ENCODE data around the gene AQR. TPM values are rescaled to one million over a fixed set of nuclear protein-coding genes. Genes with fewer than 3 reads are reported as not detected.

The AQR gene
- total and polyA plus RNA-seq, 10 of the 15 experiments (the other 5 are each of a cell fraction or from before 2014, with no cell fraction given): 18.2 to 53.5 (median 32.6) TPM

GRCh38 chr15:35003928-35004327 lies 34.4 kb upstream of the AQR start:
- Histone ChIP-seq H4K20me1 (ENCODE audit: control insufficient read depth, insufficient read depth) (no peaks in the 10 kb centered on the region), H2AFZ (ENCODE audit: control insufficient read depth, low read depth, low read length) (no peak overlapping the region), H3K4me2 (ENCODE audit: control insufficient read depth, insufficient read depth) (no peak overlapping the region), H3K27me3 (replicated peaks in 1 of 2; ENCODE audit: control insufficient read depth in 2 of 2, insufficient read depth in 2 of 2, low read length in 1 of 2) (no peaks in the 10 kb centered on the region), H3K9ac (ENCODE audit: control insufficient read depth, insufficient read depth, low read length) (no peak overlapping the region), H3K36me3 (ENCODE audit: control insufficient read depth in 2 of 2, insufficient read depth in 2 of 2, low read length in 1 of 2) (no peaks in the 10 kb centered on the region), H3K79me2 (ENCODE audit: control insufficient read depth, insufficient read depth, low read length) (no peaks in the 10 kb centered on the region), H3K9me3 (replicated peaks; ENCODE audit: control insufficient read depth, insufficient read depth, low read length) (no peaks in the 10 kb centered on the region), H3K4me3 (no peak overlapping the region), H3K27ac (ENCODE audit: control insufficient read depth, insufficient read depth) (no peak overlapping the region), H3K4me1 (ENCODE audit: control insufficient read depth, insufficient read depth, low read length) (no peaks in the 10 kb centered on the region)
- FAIRE-seq (no peak), DNase-seq (ENCODE audit: low read depth, low spot score) (no peak), ATAC-seq (no peak)
- TF ChIP-seq PBX3 (IDR thresholded peaks at IDR 0.05; ENCODE audit: insufficient replicate concordance, low read depth, low read length) (no peak), ETV6 (conservative IDR thresholded peaks at IDR 0.05 in 1 of 2, IDR thresholded peaks at IDR 0.05 in 1 of 2; ENCODE audit: borderline replicate concordance in 1 of 2, low read depth in 1 of 2) (no peak), NR2C1 (IDR thresholded peaks at IDR 0.05) (no peak), GABPA (IDR thresholded peaks at IDR 0.05; ENCODE audit: low read depth) (no peak), IRF5 (IDR thresholded peaks at IDR 0.05; ENCODE audit: borderline replicate concordance) (no peak), TARDBP (IDR thresholded peaks at IDR 0.05; ENCODE audit: borderline replicate concordance) (no peak), ESRRA (IDR thresholded peaks at IDR 0.05; ENCODE audit: low read length) (no peak), MTA3 (IDR thresholded peaks at IDR 0.05; ENCODE audit: borderline replicate concordance, low read length) (no peak), JUND (IDR thresholded peaks at IDR 0.05; ENCODE audit: low read depth, low read length) (no peak), RB1 (IDR thresholded peaks at IDR 0.05; ENCODE audit: borderline replicate concordance) (no peak), RCOR1 (conservative IDR thresholded peaks at IDR 0.05; ENCODE audit: low read depth, low read length) (no peak), ZNF687 (IDR thresholded peaks at IDR 0.05) (no peak), ELK1 (IDR thresholded peaks at IDR 0.05; ENCODE audit: low read depth, low read length) (no peak), SPI1 (IDR thresholded peaks at IDR 0.05; ENCODE audit: borderline replicate concordance, insufficient read depth, low read depth, low read length) (no peak), CREM (IDR thresholded peaks at IDR 0.05; ENCODE audit: low read depth) (no peak)
- TF ChIP-seq, protein P1, sequence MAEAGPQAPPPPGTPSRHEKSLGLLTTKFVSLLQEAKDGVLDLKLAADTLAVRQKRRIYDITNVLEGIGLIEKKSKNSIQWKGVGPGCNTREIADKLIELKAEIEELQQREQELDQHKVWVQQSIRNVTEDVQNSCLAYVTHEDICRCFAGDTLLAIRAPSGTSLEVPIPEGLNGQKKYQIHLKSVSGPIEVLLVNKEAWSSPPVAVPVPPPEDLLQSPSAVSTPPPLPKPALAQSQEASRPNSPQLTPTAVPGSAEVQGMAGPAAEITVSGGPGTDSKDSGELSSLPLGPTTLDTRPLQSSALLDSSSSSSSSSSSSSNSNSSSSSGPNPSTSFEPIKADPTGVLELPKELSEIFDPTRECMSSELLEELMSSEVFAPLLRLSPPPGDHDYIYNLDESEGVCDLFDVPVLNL (IDR thresholded peaks at IDR 0.05; ENCODE audit: low read depth, low read length): no peak
- RAD21 ChIA-PET (ENCODE audit: unreplicated experiment): no interaction called here
- BruUV-seq (replicated peaks): no TSS peak
- POLR2A ChIA-PET: no interaction called here
- in situ Hi-C loops (cut with MboI) (no loop called here), intact Hi-C loops (cut with micrococcal nuclease; ENCODE audit: unreplicated experiment) (no loop called here)
- WGBS (ENCODE audit: insufficient coverage, insufficient replicate concordance, low lambda C conversion rate, missing lambda C conversion rate): 61% methylated on average over 3 of the region's 3 CpGs
- CTCF ChIA-PET: interaction anchor here (0.9 kb wide), 1 partner anchor 12 kb away, joined by 3 read pairs; no protein-coding TSS in a partner anchor
- SMC1A ChIA-PET (ENCODE audit: uncharacterized antibody, unreplicated experiment): no interaction called here

All from GM12878 (cell line).